Endothelial cell of umbilical vein (primary cell): ENCODE data around the gene OPA1. TPM values are rescaled to one million over a fixed set of nuclear protein-coding genes. Genes with fewer than 3 reads are reported as not detected.

Source experiments
- BruUV-seq: library from RNA; stranded (reverse); fragments of 400-500 nt; replicated peaks from 2 replicates; lab custom pipeline; 2021; lab: Mats Ljungman, UMichigan
- CTCF ChIA-PET: fragments of 300-600, 350-600 bp; sonication (Branson Sonifier 250); formaldehyde crosslinking; loops from one replicate; lab custom pipeline; 2021; ENCODE audit warnings: antibody characterized with exemption, inconsistent platforms; lab: Charles Lee
- POLR2A ChIA-PET: fragments of 300-600, 350-600 bp; sonication (Branson Sonifier 250); formaldehyde crosslinking; loops from one replicate; lab custom pipeline; 2021; ENCODE audit warnings: antibody characterized with exemption, inconsistent platforms; lab: Charles Lee
- DNase-seq: peaks from one replicate; pipeline ENCODE4 v3.0.0-alpha.2; 2011; ENCODE audit warnings: low read depth, low spot score
- FAIRE-seq: peaks from 2 replicates; lab custom pipeline; 2011; peaks lifted over from hg19 to GRCh38; lab: Jason Lieb, UNC
- H2AFZ ChIP-seq: 2 replicates; pipeline ENCODE4 v1.6.0; 2012; ENCODE audit warnings: low read depth, low read length, control low read depth, inconsistent platforms
- H3K27ac ChIP-seq: 2 replicates; pipeline ENCODE4 v1.5.1; 2011; ENCODE audit warnings: low read depth, mild to moderate bottlenecking, control low read depth, low read length, moderate library complexity; ENCODE audit not compliant: insufficient read depth
- H3K27me3 ChIP-seq, 2 experiments: 2 replicates each; pipeline versions ENCODE4 v1.6.0 to v1.6.1; 2011; ENCODE audit warnings: low read length in 2 of 2, mixed read lengths in 1 of 2; ENCODE audit not compliant: control insufficient read depth in 2 of 2, insufficient read depth in 2 of 2
- H3K36me3 ChIP-seq, 2 experiments: 2 replicates in 1 of 2; 3 replicates in 1 of 2; pipeline ENCODE4 v1.5.1; 2011; ENCODE audit warnings: low read length in 2 of 2, mild to moderate bottlenecking in 1 of 2, moderate library complexity in 1 of 2; ENCODE audit not compliant: control insufficient read depth in 2 of 2, insufficient read depth in 2 of 2; ENCODE audit errors: extremely low read depth in 1 of 2
- H3K4me1 ChIP-seq: 3 replicates; pipeline ENCODE4 v1.5.1; 2011; ENCODE audit warnings: mild to moderate bottlenecking, low read length; ENCODE audit not compliant: control insufficient read depth, insufficient read depth; ENCODE audit errors: extremely low read depth
- H3K4me2 ChIP-seq: 2 replicates; pipeline ENCODE4 v1.6.1; 2011; ENCODE audit warnings: low read length, control low read depth, mixed read lengths; ENCODE audit not compliant: insufficient read depth
- H3K4me3 ChIP-seq, 3 experiments: fragments of 200-600 bp in 1 of 3; sonication (generic), shearing (Covaris generic) in 1 of 3; replicated peaks in 1 of 3; 2 replicates each; pipeline ENCODE4 v1.5.1; 2011 to 2016; ENCODE audit warnings: control low read depth in 3 of 3, low read length in 3 of 3, mild to moderate bottlenecking in 2 of 3, inconsistent platforms in 1 of 3, low read depth in 1 of 3, moderate library complexity in 1 of 3; ENCODE audit not compliant: insufficient read depth in 1 of 3
- H3K79me2 ChIP-seq: 2 replicates; pipeline ENCODE4 v1.6.0; 2012; ENCODE audit warnings: low read length, inconsistent platforms; ENCODE audit not compliant: control insufficient read depth, insufficient read depth
- H3K9ac ChIP-seq: replicated peaks from 2 replicates; pipeline ENCODE3; 2011; ENCODE audit warnings: low read length, control low read depth; ENCODE audit not compliant: insufficient read depth; ENCODE audit errors: extremely low read depth
- H3K9me1 ChIP-seq: replicated peaks from 3 replicates; pipeline ENCODE4 v1.6.0; 2011; ENCODE audit warnings: mild to moderate bottlenecking, low read length; ENCODE audit not compliant: control insufficient read depth, insufficient read depth; ENCODE audit errors: extremely low read depth
- H3K9me3 ChIP-seq: replicated peaks from 2 replicates; pipeline ENCODE4 v1.5.1; 2012; ENCODE audit warnings: low read length, inconsistent platforms; ENCODE audit not compliant: control insufficient read depth, insufficient read depth
- H4K20me1 ChIP-seq: replicated peaks from 2 replicates; pipeline ENCODE3; 2011; ENCODE audit warnings: mild to moderate bottlenecking, low read length; ENCODE audit not compliant: control insufficient read depth, insufficient read depth; ENCODE audit errors: extremely low read depth
- EZH2 ChIP-seq: IDR thresholded peaks from 2 replicates; pipeline ENCODE4 v1.6.1; 2012; ENCODE audit warnings: borderline replicate concordance, low read depth, mild to moderate bottlenecking, moderate library complexity, low read length, inconsistent platforms; ENCODE audit not compliant: severe bottlenecking
- FOS ChIP-seq: IDR thresholded peaks from 2 replicates; pipeline ENCODE4 v1.6.1; 2011; ENCODE audit warnings: mild to moderate bottlenecking, low read length, moderate library complexity, borderline replicate concordance; ENCODE audit not compliant: insufficient read depth
- GATA2 ChIP-seq: IDR thresholded peaks from 2 replicates; pipeline ENCODE4 v1.7.0; 2011; ENCODE audit warnings: low read depth, mild to moderate bottlenecking, moderate library complexity, mixed read lengths, low read length; ENCODE audit not compliant: insufficient read length, insufficient read depth
- JUN ChIP-seq: IDR thresholded peaks from 2 replicates; pipeline ENCODE4 v1.6.1; 2011; ENCODE audit warnings: borderline replicate concordance, low read depth; ENCODE audit not compliant: insufficient read length, insufficient read depth
- MYC ChIP-seq: IDR thresholded peaks from one replicate; pipeline ENCODE4 v1.6.1; 2011; ENCODE audit warnings: mild to moderate bottlenecking, low read depth, low read length
- POLR2A ChIP-seq: IDR thresholded peaks from 2 replicates; pipeline ENCODE4 v1.6.1; 2012; ENCODE audit warnings: low read depth, mild to moderate bottlenecking, control low read depth, low read length
- POLR2AphosphoS5 ChIP-seq: IDR thresholded peaks from 2 replicates; pipeline ENCODE4 v1.6.1; 2012; ENCODE audit warnings: low read depth, mild to moderate bottlenecking, control low read depth, low read length, moderate library complexity; ENCODE audit not compliant: insufficient read depth
- dilution Hi-C: fragments of 300-500 bp; cut with MboI; formaldehyde crosslinking; loops from one replicate; pipeline ENCODE4 v1.15.0; 2019; ENCODE audit warnings: low sequenced_read_pairs; ENCODE audit not compliant: extremely low pct_ligation_motif_present
- intact Hi-C: fragments of 100-400 bp; cut with micrococcal nuclease; formaldehyde crosslinking; loops from one replicate; pipeline ENCODE4 v1.10.0; 2022
- polyA plus RNA-seq, 4 experiments: library from polyadenylated mRNA; depleted of rRNA in 3 of 4; stranded (reverse) in 3 of 4; unstranded in 1 of 4; fragments of >200 nt; gene quantifications; 2 replicates each; pipeline versions ENCODE4 v1.2.1 to v1.2.3, GENCODE V29; 2011 to 2012; ENCODE audit warnings: missing spikeins in 1 of 4
- total RNA-seq: library from RNA; stranded (reverse); gene quantifications from 2 replicates; pipeline ENCODE4 v1.2.3, GENCODE V29; 2021
- TF ChIP-seq, protein P1 (sequence below): IDR thresholded peaks from 2 replicates; pipeline ENCODE4 v1.6.1; 2011; ENCODE audit not compliant: insufficient read depth, insufficient read length
- TF ChIP-seq, protein P2 (sequence below), 2 donors: IDR thresholded peaks; 1 replicate in 1 of 2; 2 replicates in 1 of 2; pipeline ENCODE4 v1.5.1; 2011; ENCODE audit warnings: low read length in 2 of 2, mild to moderate bottlenecking in 2 of 2, moderate library complexity in 2 of 2, control low read depth in 1 of 2, inconsistent platforms in 1 of 2, low read depth in 1 of 2; ENCODE audit not compliant: insufficient read depth in 1 of 2; ENCODE audit errors: extremely low read depth in 1 of 2

Gene OPA1
- total and polyA plus RNA-seq, 2 donors (not counting 3 experiments of a cell fraction or from before 2014, with no cell fraction given): 10.0 to 62.0 TPM

DNA sequence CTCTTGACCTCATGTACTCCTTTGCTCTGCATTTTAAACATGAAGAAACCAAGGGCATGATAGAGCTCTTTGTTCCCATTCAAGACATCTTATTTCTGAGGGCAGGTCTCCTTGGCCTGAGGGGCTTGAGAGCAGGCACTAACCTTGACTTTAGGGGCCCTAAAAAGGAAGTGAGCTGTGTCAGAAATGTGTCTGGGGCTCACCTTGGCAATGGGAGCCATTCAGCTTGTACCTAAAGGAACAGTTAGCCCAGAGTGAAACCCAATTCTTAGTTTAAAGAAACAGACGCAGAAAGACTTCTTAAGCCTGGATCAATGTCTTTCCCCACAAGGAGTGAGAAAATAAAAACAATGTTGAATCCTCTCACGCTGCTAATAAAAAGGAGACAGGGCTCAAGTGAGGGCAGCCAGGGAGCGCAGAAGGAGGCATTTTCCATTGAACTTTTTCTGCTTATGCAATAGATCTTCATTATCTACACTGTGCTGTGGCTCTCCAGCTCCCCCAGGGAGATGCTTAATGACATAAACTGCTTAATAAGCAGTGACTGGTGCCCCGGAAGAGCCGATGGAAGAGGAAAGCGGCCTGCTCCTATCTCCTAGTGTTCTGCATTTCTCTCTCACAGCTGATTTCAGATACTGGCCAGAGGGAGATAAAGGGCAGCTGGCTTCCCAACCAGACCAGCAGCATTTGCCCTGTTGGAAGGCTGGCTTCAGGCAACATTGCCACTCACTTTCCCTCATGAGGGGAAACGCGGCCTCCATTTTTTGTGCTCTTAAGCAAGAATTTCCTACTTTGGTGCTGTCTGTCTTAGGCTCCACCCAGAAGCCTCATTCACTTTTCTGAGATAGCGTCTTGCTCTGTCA is 152.0 kb downstream of the OPA1 start:
- POLR2A ChIA-PET: no interaction called here
- BruUV-seq: no TSS peak
- DNase-seq (no peak), FAIRE-seq (no peak)
- intact Hi-C loops (no loop called here), dilution Hi-C loops (no loop called here)
- Histone ChIP-seq H3K4me2 (no peak overlapping the region), H4K20me1 (no peaks in the 10 kb centered on the region), H3K9me3 (no peaks in the 10 kb centered on the region), H3K4me3 (no peak overlapping the region), H3K79me2 (no peaks in the 10 kb centered on the region), H3K9ac (no peak overlapping the region), H3K9me1 (no peaks in the 10 kb centered on the region), H3K36me3 (no peaks in the 10 kb centered on the region), H3K27me3 (peaks cover 3 to 12% of the 10 kb centered on the region in 2 experiments), H3K27ac (no peak overlapping the region), H2AFZ (no peak overlapping the region), H3K4me1 (no peaks in the 10 kb centered on the region)
- CTCF ChIA-PET: interaction anchor here (0.8 to 1.4 kb wide), 2 partner anchors 26 to 79 kb away, joined by 3 read pairs; no protein-coding TSS in a partner anchor
- TF ChIP-seq JUN (no peak), POLR2AphosphoS5 (no peak), MYC (no peak), POLR2A (no peak), FOS (no peak), EZH2 (no peak), GATA2 (no peak)
- TF ChIP-seq, protein P1, sequence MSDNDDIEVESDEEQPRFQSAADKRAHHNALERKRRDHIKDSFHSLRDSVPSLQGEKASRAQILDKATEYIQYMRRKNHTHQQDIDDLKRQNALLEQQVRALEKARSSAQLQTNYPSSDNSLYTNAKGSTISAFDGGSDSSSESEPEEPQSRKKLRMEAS: no peak
- TF ChIP-seq, protein P2, sequence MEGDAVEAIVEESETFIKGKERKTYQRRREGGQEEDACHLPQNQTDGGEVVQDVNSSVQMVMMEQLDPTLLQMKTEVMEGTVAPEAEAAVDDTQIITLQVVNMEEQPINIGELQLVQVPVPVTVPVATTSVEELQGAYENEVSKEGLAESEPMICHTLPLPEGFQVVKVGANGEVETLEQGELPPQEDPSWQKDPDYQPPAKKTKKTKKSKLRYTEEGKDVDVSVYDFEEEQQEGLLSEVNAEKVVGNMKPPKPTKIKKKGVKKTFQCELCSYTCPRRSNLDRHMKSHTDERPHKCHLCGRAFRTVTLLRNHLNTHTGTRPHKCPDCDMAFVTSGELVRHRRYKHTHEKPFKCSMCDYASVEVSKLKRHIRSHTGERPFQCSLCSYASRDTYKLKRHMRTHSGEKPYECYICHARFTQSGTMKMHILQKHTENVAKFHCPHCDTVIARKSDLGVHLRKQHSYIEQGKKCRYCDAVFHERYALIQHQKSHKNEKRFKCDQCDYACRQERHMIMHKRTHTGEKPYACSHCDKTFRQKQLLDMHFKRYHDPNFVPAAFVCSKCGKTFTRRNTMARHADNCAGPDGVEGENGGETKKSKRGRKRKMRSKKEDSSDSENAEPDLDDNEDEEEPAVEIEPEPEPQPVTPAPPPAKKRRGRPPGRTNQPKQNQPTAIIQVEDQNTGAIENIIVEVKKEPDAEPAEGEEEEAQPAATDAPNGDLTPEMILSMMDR (IDR thresholded peaks at IDR 0.05; ENCODE audit: extremely low read depth in 1 of 2, insufficient read depth in 1 of 2, low read depth in 1 of 2, low read length in 2 of 2): no peak
